ENCODE measurements around the gene SSBP1.

DNA sequence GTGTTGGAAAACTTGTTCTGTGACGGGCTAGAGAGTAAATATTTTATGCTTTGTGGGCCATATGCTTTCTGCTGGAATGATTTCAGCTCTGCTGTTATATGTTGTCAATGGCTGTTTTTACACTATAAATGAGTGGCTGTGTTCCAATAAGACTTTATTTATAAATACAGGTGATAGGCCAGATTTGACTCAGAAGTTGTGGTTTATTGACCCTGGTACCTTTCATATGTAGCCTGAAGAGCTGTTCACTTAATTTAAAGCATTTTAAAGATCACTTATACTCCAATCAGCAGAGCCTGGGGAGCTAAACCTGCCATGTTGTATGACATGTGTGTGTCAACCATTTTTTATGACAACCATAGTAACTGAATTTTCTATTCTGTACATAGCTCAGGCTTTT is 9.1 kb upstream of the SSBP1 start:
- no peak for TF ChIP-seq POLR2AphosphoS5 (IDR thresholded peaks at IDR 0.05)
- TF ChIP-seq, protein P1, sequence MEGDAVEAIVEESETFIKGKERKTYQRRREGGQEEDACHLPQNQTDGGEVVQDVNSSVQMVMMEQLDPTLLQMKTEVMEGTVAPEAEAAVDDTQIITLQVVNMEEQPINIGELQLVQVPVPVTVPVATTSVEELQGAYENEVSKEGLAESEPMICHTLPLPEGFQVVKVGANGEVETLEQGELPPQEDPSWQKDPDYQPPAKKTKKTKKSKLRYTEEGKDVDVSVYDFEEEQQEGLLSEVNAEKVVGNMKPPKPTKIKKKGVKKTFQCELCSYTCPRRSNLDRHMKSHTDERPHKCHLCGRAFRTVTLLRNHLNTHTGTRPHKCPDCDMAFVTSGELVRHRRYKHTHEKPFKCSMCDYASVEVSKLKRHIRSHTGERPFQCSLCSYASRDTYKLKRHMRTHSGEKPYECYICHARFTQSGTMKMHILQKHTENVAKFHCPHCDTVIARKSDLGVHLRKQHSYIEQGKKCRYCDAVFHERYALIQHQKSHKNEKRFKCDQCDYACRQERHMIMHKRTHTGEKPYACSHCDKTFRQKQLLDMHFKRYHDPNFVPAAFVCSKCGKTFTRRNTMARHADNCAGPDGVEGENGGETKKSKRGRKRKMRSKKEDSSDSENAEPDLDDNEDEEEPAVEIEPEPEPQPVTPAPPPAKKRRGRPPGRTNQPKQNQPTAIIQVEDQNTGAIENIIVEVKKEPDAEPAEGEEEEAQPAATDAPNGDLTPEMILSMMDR (IDR thresholded peaks at IDR 0.05), result no peak

Data from esophagus muscularis mucosa (tissue), 3 donors.